ENCODE results near the gene HOXA7.

The HOXA7 gene

DNA sequence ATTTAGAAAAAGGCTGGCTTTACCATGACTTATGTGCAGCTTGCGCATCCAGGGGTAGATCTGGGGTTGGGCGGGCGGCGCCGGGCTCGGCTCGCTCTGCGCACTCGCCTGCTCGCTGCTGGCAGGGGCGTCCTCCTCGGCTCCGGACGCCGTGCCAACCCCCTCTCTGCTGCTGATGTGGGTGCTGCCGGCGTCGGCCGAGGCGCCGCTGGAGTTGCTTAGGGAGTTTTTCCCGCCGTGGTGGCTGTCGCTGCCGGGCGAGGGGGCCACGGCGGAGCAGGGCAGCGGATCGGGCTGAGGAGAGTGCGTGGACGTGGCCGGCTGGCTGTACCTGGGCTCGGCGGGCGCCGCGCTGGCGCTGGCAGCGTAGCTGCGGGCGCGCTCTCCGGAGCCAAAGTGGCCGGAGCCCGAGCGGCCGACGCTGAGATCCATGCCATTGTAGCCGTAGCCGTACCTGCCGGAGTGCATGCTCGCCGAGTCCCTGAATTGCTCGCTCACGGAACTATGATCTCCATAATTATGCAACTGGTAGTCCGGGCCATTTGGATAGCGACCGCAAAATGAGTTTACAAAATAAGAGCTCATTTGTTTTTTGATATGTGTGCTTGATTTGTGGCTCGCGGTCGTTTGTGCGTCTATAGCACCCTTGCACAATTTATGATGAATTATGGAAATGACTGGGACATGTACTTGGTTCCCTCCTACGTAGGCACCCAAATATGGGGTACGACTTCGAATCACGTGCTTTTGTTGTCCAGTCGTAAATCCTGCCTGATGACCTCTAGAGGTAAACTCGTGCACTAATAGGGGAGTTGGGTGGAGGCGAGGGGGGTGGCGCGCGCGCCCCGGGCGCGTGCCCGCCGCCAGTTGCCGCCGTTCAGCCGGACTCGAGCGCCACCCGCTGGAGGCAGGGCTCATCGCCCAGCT lies 13.2 kb downstream of the HOXA7 start, which contains the start of gene HOXA5:
Gene HOXA5 (minus strand): TSS at position 659 of the 927 bp plus-strand sequence. CDS start 74 bp downstream, at position 585.
- Histone ChIP-seq H3K36me3 (ENCODE audit: control insufficient read depth, insufficient read depth, low read length) (no peaks in the 10 kb centered on the region), H3K4me3 (ENCODE audit: extremely low read depth, insufficient read depth, low read length, poor library complexity, severe bottlenecking) (peak within 1 kb of the TSS; percentile 44), H3K4me1 (ENCODE audit: control insufficient read depth, insufficient read depth, low read length, poor library complexity, severe bottlenecking) (peaks cover 3% of the 10 kb centered on the region), H3K9me3 (ENCODE audit: control insufficient read depth, low read length) (peaks cover 3% of the 10 kb centered on the region), H3K27ac (ENCODE audit: low read depth, low read length, severe bottlenecking) (no peak within 1 kb of the TSS)
- 0% methylated on average over 68 to 73 of the region's 86 CpGs for WGBS, 2 experiments (ENCODE audit: insufficient coverage in 2 of 2)

DNA sequence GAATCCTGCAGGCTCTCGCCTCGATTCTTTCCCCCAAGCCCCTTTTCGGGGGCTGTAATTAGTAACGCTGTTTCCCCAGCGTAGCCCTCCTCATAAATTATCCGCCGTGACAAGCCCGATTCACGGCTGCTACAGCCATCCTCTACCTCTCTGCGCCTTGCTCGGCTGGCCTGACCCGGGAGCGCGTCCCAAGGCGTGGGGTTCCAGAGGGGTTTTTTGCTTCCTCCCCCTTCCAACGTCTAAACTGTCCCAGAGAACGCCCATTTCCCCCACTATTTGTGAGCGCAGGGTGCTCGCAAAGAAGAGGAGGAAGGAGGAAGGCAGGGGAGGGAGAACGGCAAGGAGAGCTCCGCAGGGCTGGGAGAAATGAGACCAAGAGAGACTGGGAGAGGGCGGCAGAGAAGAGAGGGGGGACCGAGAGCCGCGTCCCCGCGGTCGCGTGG lies 13.9 kb downstream of the HOXA7 start:
- Histone ChIP-seq H3K36me3 (ENCODE audit: control insufficient read depth, insufficient read depth, low read length) (no peaks in the 10 kb centered on the region), H3K4me3 (ENCODE audit: extremely low read depth, insufficient read depth, low read length, poor library complexity, severe bottlenecking) (peak overlapping the region; percentile 44), H3K4me1 (ENCODE audit: control insufficient read depth, insufficient read depth, low read length, poor library complexity, severe bottlenecking) (peaks cover 3% of the 10 kb centered on the region), H3K9me3 (ENCODE audit: control insufficient read depth, low read length) (peaks cover 3% of the 10 kb centered on the region), H3K27ac (ENCODE audit: low read depth, low read length, severe bottlenecking) (no peak overlapping the region)
- WGBS, 2 experiments (ENCODE audit: insufficient coverage in 2 of 2): 0 to 2% methylated on average over 16 to 19 of the region's 29 CpGs

DNA sequence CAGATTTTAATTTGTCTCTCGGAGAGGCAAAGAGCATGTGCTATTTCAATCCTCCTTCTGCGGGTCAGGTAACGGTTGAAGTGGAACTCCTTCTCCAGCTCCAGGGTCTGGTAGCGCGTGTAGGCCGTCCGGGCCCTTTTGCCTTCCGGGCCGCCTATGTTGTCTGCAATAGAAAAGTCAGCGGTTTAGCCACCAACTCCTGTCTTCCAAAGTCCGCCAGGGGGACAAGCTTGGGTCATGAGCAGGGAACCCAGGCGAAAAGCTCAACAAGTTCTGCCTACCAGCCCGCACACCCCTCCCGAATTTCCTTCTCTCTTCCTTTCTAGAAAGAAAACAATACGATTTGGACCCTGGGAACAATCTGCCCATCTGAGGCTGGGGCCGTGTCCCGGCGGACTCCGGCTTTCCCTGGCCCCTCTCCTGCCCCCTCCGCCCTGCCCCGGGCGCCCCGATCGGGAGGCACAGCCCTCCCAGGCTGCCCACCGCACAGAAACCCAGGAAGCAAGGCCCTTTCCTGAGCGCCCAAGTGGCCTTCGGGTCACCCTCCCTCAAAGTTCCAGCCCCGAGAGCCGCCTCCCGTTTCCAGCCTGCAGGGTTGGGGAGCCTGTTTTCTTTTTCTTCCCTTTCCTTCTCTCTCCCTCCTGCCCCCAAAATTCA lies 14.4 kb downstream of the HOXA7 start:
- peaks cover 3% of the 10 kb centered on the region for H3K9me3 ChIP-seq (ENCODE audit: control insufficient read depth, low read length)
- H3K27ac ChIP-seq (ENCODE audit: low read depth, low read length, severe bottlenecking): peak overlapping the region; percentile 53
- H3K4me1 ChIP-seq (ENCODE audit: control insufficient read depth, insufficient read depth, low read length, poor library complexity, severe bottlenecking): peaks cover 3% of the 10 kb centered on the region
- H3K36me3 ChIP-seq (ENCODE audit: control insufficient read depth, insufficient read depth, low read length): no peaks in the 10 kb centered on the region
- peak overlapping the region; percentile 44 for H3K4me3 ChIP-seq (ENCODE audit: extremely low read depth, insufficient read depth, low read length, poor library complexity, severe bottlenecking)
- 4 to 6% methylated on average over 28 to 29 of the region's 30 CpGs for WGBS, 2 experiments (ENCODE audit: insufficient coverage in 2 of 2)

DNA sequence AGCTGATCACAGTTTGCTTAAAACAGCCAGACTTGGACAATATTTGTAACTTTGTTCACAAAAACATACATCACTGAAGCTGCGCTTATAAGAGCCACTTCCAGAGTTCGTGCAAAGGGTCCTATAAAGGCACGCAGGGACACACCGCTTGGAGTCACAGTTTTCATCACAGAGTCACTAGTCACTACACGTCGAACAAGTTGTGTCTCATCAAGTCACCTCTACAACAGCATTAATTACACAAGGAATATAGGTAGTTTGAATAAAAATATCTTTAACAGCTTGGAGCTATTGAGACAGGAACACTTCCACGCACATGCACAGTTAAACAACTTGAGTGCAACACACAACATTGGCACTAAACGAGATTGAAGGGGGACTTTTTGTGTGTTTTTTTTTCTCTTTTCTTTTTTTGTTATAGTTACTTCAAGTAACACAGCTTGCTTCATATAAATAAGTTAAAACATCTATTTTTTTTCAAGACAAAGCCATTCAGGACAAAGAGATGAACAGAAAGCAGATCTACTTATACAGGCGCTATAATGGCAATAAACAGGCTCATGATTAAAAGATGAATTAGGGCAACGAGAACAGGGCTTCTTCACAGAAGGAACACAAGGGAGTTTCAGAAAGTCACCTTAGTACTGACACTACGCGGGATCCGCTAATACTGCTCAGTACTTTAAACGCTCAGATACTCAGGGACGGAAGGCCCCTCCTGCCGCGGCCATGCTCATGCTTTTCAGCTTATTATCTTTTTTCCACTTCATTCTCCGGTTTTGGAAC lies 15.1 kb downstream of the HOXA7 start:
- peaks cover 3% of the 10 kb centered on the region for H3K4me1 ChIP-seq (ENCODE audit: control insufficient read depth, insufficient read depth, low read length, poor library complexity, severe bottlenecking)
- no peaks in the 10 kb centered on the region for H3K9me3 ChIP-seq (ENCODE audit: control insufficient read depth, low read length)
- no peaks in the 10 kb centered on the region for H3K36me3 ChIP-seq (ENCODE audit: control insufficient read depth, insufficient read depth, low read length)
- H3K27ac ChIP-seq (ENCODE audit: low read depth, low read length, severe bottlenecking): peak overlapping the region; percentile 53
- peak overlapping the region; percentile 44 for H3K4me3 ChIP-seq (ENCODE audit: extremely low read depth, insufficient read depth, low read length, poor library complexity, severe bottlenecking)
- 34 to 38% methylated on average over 12 to 13 of the region's 18 CpGs for WGBS, 2 experiments (ENCODE audit: insufficient coverage in 2 of 2)

DNA sequence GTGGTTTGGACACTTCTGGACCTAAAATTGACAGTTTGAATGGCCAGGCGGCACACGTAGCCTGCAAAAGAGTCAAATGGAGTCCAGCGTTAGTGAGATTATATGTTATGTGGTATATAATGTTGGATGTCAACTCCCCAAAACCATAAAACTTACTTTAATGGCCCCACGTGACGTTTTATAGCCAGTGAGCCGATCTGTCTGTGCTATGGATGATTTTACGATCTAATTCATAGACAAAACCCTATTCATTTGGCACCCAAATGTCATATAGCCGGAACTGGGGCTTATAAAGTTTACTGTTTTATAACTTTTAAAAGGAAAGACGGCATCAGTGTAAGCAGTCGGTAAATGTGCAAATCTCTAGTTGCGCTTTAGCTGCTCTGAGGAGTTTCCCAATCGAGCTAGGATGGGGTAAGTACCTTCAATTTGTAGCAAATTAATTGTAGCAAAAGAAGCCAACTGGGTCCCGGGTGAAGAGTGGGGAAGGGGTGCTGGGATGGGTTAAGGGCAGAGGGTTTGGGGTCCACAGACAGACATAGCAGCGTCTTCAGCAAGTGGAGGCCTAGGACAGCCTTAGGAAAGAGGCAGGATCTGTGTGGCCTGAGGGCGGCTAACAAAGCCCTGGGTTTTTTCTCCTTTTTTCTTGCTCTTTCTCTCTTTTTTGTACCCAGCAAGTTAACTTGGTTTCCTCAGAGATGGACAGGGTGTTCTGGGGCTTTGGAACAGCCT lies 16.2 kb downstream of the HOXA7 start:
- Histone ChIP-seq H3K36me3 (ENCODE audit: control insufficient read depth, insufficient read depth, low read length) (no peaks in the 10 kb centered on the region), H3K27ac (ENCODE audit: low read depth, low read length, severe bottlenecking) (no peak overlapping the region), H3K4me3 (ENCODE audit: extremely low read depth, insufficient read depth, low read length, poor library complexity, severe bottlenecking) (peak overlapping the region; percentile 6), H3K4me1 (ENCODE audit: control insufficient read depth, insufficient read depth, low read length, poor library complexity, severe bottlenecking) (peaks cover 7% of the 10 kb centered on the region), H3K9me3 (ENCODE audit: control insufficient read depth, low read length) (no peaks in the 10 kb centered on the region)
- WGBS, 2 experiments (ENCODE audit: insufficient coverage in 2 of 2): 32 to 46% methylated on average over 6 to 9 of the region's 15 CpGs

DNA sequence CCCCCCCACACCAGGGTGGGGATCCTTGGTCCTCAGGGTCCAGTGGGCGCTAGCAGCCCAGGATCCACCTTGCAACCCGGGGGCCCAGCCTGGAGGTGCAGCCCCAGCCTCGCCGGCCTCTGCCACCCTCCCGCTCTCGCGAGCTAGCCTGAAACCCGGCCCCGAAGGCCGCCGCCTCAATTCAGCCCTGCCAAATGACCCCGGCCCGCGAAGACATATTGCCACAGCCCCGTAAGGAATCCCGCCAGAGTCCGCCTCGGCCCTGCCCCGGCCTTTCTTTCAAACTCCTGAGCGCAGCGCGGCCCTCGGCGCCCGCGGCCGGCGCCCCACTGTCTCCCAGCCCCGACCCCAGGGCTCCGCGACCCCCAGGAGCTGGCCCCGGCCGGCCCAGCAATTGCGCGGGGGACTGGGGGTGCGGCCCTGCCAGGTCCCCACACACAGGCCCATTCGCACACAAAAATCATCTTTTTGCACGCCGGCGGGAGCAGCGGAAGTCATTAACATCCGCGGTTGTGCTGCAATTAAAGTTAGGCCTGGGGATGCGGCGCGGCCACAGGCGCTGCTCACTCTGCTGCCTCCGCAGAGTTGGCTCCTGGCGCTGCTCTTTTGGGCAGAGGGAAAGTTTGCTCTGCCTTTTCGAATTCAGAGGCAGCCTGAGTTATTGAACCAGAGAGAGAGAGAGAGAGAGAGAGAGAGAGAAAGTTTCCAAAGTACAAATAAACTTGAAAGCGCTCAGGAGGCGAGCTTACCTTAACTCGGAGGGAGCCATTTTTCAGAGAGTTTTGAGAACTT lies 16.9 kb downstream of the HOXA7 start:
- Histone ChIP-seq H3K27ac (ENCODE audit: low read depth, low read length, severe bottlenecking) (peak overlapping the region; percentile 58), H3K36me3 (ENCODE audit: control insufficient read depth, insufficient read depth, low read length) (no peaks in the 10 kb centered on the region), H3K4me1 (ENCODE audit: control insufficient read depth, insufficient read depth, low read length, poor library complexity, severe bottlenecking) (peaks cover 7% of the 10 kb centered on the region), H3K4me3 (ENCODE audit: extremely low read depth, insufficient read depth, low read length, poor library complexity, severe bottlenecking) (peak overlapping the region; percentile 6), H3K9me3 (ENCODE audit: control insufficient read depth, low read length) (no peaks in the 10 kb centered on the region)
- 1% methylated on average over 46 to 51 of the region's 53 CpGs for WGBS, 2 experiments (ENCODE audit: insufficient coverage in 2 of 2)

DNA sequence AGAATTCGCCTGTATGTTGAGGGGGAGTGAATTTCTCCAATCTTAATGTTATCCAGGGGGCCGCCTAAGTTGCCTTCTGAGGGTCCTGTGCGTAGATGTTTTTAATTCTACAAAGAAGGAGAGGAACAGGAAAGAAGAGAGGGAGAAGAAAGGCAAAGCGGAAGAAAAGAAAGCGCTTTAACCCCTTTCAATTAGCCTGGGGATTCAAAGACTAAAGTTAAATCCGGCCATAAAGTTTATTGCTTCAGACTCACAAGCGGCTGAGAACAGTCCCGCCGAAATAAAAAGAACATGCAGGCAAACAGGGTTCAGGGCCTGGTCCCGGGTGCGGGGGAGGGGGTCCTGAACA lies 17.5 kb downstream of the HOXA7 start:
- H3K4me3 ChIP-seq (ENCODE audit: extremely low read depth, insufficient read depth, low read length, poor library complexity, severe bottlenecking): peak overlapping the region; percentile 6
- H3K9me3 ChIP-seq (ENCODE audit: control insufficient read depth, low read length): no peaks in the 10 kb centered on the region
- H3K4me1 ChIP-seq (ENCODE audit: control insufficient read depth, insufficient read depth, low read length, poor library complexity, severe bottlenecking): peaks cover 7% of the 10 kb centered on the region
- 5 to 16% methylated on average over 5 to 7 of the region's 11 CpGs for WGBS, 2 experiments (ENCODE audit: insufficient coverage in 2 of 2)
- H3K27ac ChIP-seq (ENCODE audit: low read depth, low read length, severe bottlenecking): no peak overlapping the region
- no peaks in the 10 kb centered on the region for H3K36me3 ChIP-seq (ENCODE audit: control insufficient read depth, insufficient read depth, low read length)

DNA sequence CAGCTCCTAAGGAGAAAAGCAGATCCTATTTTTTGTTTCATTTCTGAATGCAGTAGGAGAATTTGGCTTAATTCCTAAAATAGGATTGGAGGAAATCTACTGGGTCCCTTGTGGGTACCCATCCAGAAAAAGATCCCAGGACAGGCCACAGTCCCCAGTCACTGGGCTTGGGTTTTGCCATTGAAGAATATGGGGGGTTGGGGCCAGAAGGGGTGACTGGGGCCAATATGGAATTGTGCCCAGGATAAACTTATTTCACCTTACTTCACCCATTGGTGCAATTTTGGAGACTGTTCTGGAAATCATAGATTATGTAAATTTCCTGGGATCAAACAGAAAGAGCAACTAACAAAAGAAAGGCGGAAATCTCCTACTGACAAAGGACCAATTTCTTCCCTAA lies 18.0 kb downstream of the HOXA7 start:
- WGBS, 2 experiments (ENCODE audit: insufficient coverage in 2 of 2): no CpG with 5 or more reads among the region's 1 CpG
- no peak overlapping the region for H3K27ac ChIP-seq (ENCODE audit: low read depth, low read length, severe bottlenecking)

DNA sequence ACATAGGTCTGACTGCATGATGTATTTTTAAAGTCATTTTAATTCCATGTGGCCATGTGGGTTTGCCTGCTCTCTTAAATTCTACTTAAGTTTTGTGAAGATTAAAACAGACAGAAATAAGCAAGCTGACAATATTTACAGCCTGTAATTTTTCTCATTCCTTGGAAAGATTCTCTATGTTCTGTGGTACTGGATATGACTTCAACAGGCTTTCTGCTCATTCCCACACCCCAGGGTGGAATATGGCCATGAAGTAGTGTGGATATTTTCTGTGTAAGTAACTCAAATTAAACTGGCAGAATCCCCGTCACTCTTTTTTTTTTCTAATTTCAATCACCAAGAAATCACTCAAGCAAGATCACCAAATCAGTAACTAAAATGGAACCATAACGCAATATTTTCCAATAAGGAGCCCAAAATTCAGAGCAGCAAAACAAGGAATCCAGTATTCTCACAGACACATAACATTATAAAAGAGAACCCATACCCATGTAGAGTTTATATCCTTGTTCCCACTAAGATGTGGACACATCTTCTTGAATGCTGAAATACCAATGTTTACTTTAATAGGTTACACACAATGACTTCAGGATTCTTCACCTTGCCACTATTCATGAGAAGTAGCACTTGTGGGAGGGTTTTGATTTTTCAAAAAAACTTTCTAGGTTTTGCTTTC lies 18.7 kb downstream of the HOXA7 start:
- Histone ChIP-seq H3K27ac (ENCODE audit: low read depth, low read length, severe bottlenecking) (no peak overlapping the region), H3K4me3 (ENCODE audit: extremely low read depth, insufficient read depth, low read length, poor library complexity, severe bottlenecking) (no peak overlapping the region), H3K4me1 (ENCODE audit: control insufficient read depth, insufficient read depth, low read length, poor library complexity, severe bottlenecking) (peaks cover 6% of the 10 kb centered on the region), H3K36me3 (ENCODE audit: control insufficient read depth, insufficient read depth, low read length) (no peaks in the 10 kb centered on the region), H3K9me3 (ENCODE audit: control insufficient read depth, low read length) (no peaks in the 10 kb centered on the region)
- WGBS, 2 experiments (ENCODE audit: insufficient coverage in 2 of 2): 43 to 50% methylated on average over 1 of the region's 2 CpGs

More for the DNA sequence above, 18.0 kb downstream of the HOXA7 start:
- Histone ChIP-seq H3K9me3 (ENCODE audit: control insufficient read depth, low read length) (no peaks in the 10 kb centered on the region), H3K36me3 (ENCODE audit: control insufficient read depth, insufficient read depth, low read length) (no peaks in the 10 kb centered on the region), H3K4me1 (ENCODE audit: control insufficient read depth, insufficient read depth, low read length, poor library complexity, severe bottlenecking) (peaks cover 7% of the 10 kb centered on the region), H3K4me3 (ENCODE audit: extremely low read depth, insufficient read depth, low read length, poor library complexity, severe bottlenecking) (no peak overlapping the region)

Measured in mesodermal cell (in vitro differentiated cells).